Measurements from ENCODE around the gene THOC2. TPM values are rescaled to one million over a fixed set of nuclear protein-coding genes. Genes with fewer than 3 reads are reported as not detected.
"Not testable (repeated sequence)": the region's sequence is repeated elsewhere in the genome, so short reads cannot be mapped to it uniquely, and the experiment has no call there.

The THOC2 gene
- total and polyA plus RNA-seq, 4 donors, result 67.2 to 97.7 (median 78.2) TPM

DNA sequence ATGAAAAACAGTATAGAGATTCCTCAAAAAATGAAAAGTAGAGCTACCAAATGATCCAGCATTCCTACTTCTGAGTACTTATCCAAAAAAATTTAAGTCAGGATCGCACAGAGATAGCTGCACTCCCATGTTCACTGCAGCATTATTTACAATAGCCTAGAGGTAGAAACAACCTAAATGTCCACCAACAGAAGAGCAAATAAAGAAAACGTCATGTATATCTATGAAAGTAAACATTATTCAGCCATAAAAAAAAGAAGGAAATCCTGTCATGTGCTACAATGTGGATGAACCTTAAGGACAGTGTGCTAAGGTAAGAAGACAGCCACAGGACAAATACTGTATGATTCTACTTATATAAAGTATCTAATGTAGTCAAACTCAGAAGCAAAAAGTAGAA, 12.4 kb downstream of the THOC2 start:
- H3K4me3 ChIP-seq (ENCODE audit: low read depth, low read length), result no peak overlapping the region
- no peaks in the 10 kb centered on the region for H3K27me3 ChIP-seq (ENCODE audit: control insufficient read depth, insufficient read depth, low read length)
- DNase-seq (ENCODE audit: low read depth in 4 of 6, low spot score in 6 of 6), result no peak
- no peaks in the 10 kb centered on the region for H3K36me3 ChIP-seq (ENCODE audit: control insufficient read depth, insufficient read depth, low read length)
- no CpG with 5 or more reads among the region's 2 CpGs for WGBS (ENCODE audit: insufficient coverage)
- H3K27ac ChIP-seq (ENCODE audit: low read depth, low read length), result no peak overlapping the region
- no peaks in the 10 kb centered on the region for H3K9me3 ChIP-seq (ENCODE audit: control insufficient read depth, insufficient read depth, low read length)
- no peaks in the 10 kb centered on the region for H3K4me1 ChIP-seq (ENCODE audit: control insufficient read depth, insufficient read depth, low read length)

DNA sequence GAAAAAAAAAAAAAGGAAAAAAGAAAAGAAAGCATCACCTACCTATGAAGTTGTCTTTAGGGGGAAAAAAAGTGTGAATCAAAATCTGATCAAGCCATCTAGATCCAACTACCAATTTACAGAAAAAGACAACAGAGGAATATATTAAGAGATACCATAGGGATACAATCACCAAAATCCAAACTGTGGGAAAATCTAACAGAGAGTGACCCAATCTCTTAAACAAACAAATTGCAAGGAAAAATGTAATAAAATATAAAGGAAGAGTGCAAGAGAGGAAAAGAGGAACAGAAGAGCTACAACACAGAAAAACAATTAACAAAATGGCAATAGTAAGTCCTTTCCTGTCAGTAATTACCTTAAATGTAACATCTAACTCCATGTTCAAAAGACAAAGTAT, 19.0 kb downstream of the THOC2 start:
- H3K36me3 ChIP-seq (ENCODE audit: control insufficient read depth, insufficient read depth, low read length), result no peaks in the 10 kb centered on the region
- H3K27ac ChIP-seq (ENCODE audit: low read depth, low read length), result no peak overlapping the region
- no peaks in the 10 kb centered on the region for H3K4me1 ChIP-seq (ENCODE audit: control insufficient read depth, insufficient read depth, low read length)
- H3K4me3 ChIP-seq (ENCODE audit: low read depth, low read length), result no peak overlapping the region
- no peaks in the 10 kb centered on the region for H3K27me3 ChIP-seq (ENCODE audit: control insufficient read depth, insufficient read depth, low read length)
- H3K9me3 ChIP-seq (ENCODE audit: control insufficient read depth, insufficient read depth, low read length), result no peaks in the 10 kb centered on the region
- DNase-seq (ENCODE audit: low read depth in 4 of 6, low spot score in 6 of 6), result no peak

DNA sequence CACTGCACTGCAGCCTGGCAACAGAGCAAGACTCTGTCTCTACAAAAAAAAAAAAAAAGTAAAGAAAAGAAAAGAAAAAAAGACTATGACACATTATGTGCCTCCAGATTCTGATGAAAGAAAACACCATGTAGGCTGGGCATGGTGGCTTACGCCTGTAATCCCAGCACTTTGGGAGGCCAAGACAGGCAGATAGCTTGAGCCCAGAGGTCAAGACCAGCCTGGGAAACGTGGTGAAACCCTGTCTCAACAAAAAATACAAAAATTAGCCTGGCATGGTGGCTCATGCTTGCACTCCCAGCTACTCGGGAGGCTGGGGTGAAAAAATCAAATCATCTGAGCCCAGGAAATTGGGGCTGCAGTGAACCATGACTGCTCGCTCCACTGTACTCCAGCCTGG, 19.4 kb downstream of the THOC2 start:
- H3K4me1 ChIP-seq (ENCODE audit: control insufficient read depth, insufficient read depth, low read length), result no peaks in the 10 kb centered on the region
- H3K9me3 ChIP-seq (ENCODE audit: control insufficient read depth, insufficient read depth, low read length), result no peaks in the 10 kb centered on the region
- H3K36me3 ChIP-seq (ENCODE audit: control insufficient read depth, insufficient read depth, low read length), result no peaks in the 10 kb centered on the region
- 58% methylated on average over 2 of the region's 4 CpGs for WGBS (ENCODE audit: insufficient coverage)
- H3K27ac ChIP-seq (ENCODE audit: low read depth, low read length), result no peak overlapping the region
- no peak overlapping the region for H3K4me3 ChIP-seq (ENCODE audit: low read depth, low read length)
- DNase-seq (ENCODE audit: low read depth in 4 of 6, low spot score in 6 of 6), result no peak
- H3K27me3 ChIP-seq (ENCODE audit: control insufficient read depth, insufficient read depth, low read length), result no peaks in the 10 kb centered on the region

DNA sequence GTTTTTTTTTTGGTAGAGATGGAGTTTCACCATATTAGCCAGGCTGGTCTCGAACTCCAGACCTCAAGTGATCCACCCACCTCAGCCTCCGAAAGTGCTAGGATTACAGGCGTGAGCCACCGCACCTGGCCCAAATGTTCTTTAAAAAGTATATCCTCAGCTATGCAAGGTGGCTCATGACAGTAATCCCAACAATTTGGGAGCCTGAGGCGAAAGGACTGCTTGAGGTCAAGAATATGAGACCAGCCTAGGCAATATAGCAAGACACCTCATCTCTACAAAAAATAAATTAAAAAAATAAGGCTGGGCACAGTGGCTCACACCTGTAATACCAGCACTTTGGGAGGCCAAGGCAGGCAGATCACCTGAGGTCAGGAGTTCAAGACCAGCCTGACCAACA, 21.7 kb downstream of the THOC2 start:
- H3K27ac ChIP-seq (ENCODE audit: low read depth, low read length); H3K4me1 ChIP-seq (ENCODE audit: control insufficient read depth, insufficient read depth, low read length); H3K9me3 ChIP-seq (ENCODE audit: control insufficient read depth, insufficient read depth, low read length); H3K4me3 ChIP-seq (ENCODE audit: low read depth, low read length); H3K27me3 ChIP-seq (ENCODE audit: control insufficient read depth, insufficient read depth, low read length); DNase-seq (ENCODE audit: low read depth in 4 of 6, low spot score in 6 of 6); H3K36me3 ChIP-seq (ENCODE audit: control insufficient read depth, insufficient read depth, low read length): not testable (repeated sequence)
- WGBS (ENCODE audit: insufficient coverage), result 94% methylated on average over 5 of the region's 5 CpGs

DNA sequence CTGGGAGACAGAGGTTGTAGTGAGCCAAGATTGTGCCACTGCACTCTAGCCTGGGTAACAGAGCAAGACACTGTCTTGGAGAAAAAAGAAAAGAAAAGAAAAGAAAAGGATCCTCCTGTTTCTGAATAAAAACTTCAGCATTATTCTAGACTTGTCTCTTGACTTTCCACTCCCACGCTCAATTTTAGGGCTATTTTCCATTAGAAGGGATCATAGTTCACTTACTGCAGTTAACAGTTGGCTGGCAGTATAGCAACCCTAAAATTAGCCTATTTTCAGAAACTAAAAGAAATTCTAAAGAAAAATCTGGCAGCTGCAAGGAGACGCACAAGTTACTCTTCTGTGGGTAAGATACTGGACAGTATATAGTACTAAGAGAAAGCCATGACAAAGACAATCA, 28.1 kb downstream of the THOC2 start:
- Histone ChIP-seq H3K27me3 (ENCODE audit: control insufficient read depth, insufficient read depth, low read length) (no peaks in the 10 kb centered on the region), H3K4me1 (ENCODE audit: control insufficient read depth, insufficient read depth, low read length) (no peaks in the 10 kb centered on the region), H3K27ac (ENCODE audit: low read depth, low read length) (no peak overlapping the region), H3K4me3 (ENCODE audit: low read depth, low read length) (no peak overlapping the region), H3K9me3 (ENCODE audit: control insufficient read depth, insufficient read depth, low read length) (no peaks in the 10 kb centered on the region), H3K36me3 (ENCODE audit: control insufficient read depth, insufficient read depth, low read length) (no peaks in the 10 kb centered on the region)
- DNase-seq (ENCODE audit: low read depth in 4 of 6, low spot score in 6 of 6), result no peak
- no CpG with 5 or more reads among the region's 2 CpGs for WGBS (ENCODE audit: insufficient coverage)

DNA sequence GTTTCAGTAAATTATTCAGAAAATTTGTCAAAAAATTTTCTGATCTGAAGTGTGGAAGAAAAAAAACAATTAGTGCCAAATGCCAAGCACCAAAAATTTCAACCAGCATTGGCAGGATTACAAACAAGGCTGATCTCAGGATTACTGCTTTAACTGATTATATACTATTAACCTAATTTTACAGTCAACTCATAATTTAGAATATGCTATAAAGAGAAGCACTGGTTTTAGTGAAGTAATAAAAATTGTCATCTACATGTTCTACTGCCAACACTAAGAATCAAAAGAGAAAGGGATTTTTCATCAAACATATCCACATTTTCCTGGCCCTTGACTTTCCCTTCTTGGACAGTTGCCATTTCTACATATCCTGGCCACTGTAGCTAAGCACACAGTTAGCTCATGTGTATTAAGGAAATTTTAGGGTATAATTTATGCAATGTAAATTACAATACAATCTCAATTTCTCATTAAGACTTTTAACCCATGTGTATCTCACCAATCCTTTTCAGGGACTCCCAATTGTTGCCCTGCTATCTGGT, 33.8 kb downstream of the THOC2 start:
- Histone ChIP-seq H3K4me1 (ENCODE audit: control insufficient read depth, insufficient read depth, low read length) (no peaks in the 10 kb centered on the region), H3K27me3 (ENCODE audit: control insufficient read depth, insufficient read depth, low read length) (no peaks in the 10 kb centered on the region), H3K27ac (ENCODE audit: low read depth, low read length) (no peak overlapping the region), H3K36me3 (ENCODE audit: control insufficient read depth, insufficient read depth, low read length) (no peaks in the 10 kb centered on the region), H3K4me3 (ENCODE audit: low read depth, low read length) (no peak overlapping the region), H3K9me3 (ENCODE audit: control insufficient read depth, insufficient read depth, low read length) (no peaks in the 10 kb centered on the region)
- DNase-seq (ENCODE audit: low read depth in 4 of 6, low spot score in 6 of 6), result no peak

DNA sequence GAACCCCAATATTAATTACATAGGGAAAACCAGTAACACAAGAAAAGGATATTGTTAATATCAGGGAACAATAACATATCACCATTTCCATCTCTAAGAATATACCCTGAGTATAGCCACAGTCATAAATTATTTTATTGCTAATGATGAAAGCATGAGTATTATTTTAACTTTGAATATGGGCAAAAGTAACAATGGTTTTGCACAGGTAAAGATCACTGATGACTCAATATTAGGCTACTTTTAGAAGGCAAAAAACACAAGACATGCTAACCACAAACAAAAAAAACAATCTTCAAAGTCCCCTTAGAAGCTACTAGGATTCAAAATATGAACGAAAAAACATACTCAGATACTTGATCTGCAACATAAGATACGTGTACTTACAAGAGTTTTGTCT, 36.5 kb downstream of the THOC2 start:
- H3K27me3 ChIP-seq (ENCODE audit: control insufficient read depth, insufficient read depth, low read length), result no peaks in the 10 kb centered on the region
- H3K9me3 ChIP-seq (ENCODE audit: control insufficient read depth, insufficient read depth, low read length), result no peaks in the 10 kb centered on the region
- no peak for DNase-seq (ENCODE audit: low read depth in 4 of 6, low spot score in 6 of 6)
- no peaks in the 10 kb centered on the region for H3K4me1 ChIP-seq (ENCODE audit: control insufficient read depth, insufficient read depth, low read length)
- H3K27ac ChIP-seq (ENCODE audit: low read depth, low read length), result no peak overlapping the region
- WGBS (ENCODE audit: insufficient coverage), result no CpG with 5 or more reads among the region's 2 CpGs
- no peaks in the 10 kb centered on the region for H3K36me3 ChIP-seq (ENCODE audit: control insufficient read depth, insufficient read depth, low read length)
- no peak overlapping the region for H3K4me3 ChIP-seq (ENCODE audit: low read depth, low read length)

DNA sequence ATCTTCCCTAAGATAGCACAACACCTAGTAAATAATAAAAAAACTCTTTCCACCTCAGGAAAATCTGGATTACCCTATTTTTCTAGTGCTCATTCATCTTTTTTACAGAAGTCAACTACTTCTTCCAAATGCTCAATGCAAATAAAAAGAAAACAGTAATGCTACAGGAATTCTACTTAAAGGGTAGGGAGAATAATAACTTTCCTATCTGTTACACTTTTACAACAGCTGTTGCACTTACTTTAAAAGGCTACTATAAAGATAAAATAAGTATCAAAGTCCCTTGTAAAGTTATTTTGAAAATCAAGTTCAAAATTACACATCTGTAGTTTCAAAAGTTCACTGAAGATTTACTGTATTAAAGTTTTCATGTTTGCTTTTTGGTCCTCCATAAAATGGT, 37.6 kb downstream of the THOC2 start:
- H3K27ac ChIP-seq (ENCODE audit: low read depth, low read length), result no peak overlapping the region
- H3K27me3 ChIP-seq (ENCODE audit: control insufficient read depth, insufficient read depth, low read length), result no peaks in the 10 kb centered on the region
- no peaks in the 10 kb centered on the region for H3K9me3 ChIP-seq (ENCODE audit: control insufficient read depth, insufficient read depth, low read length)
- no peak for DNase-seq (ENCODE audit: low read depth in 4 of 6, low spot score in 6 of 6)
- H3K4me3 ChIP-seq (ENCODE audit: low read depth, low read length), result no peak overlapping the region
- H3K36me3 ChIP-seq (ENCODE audit: control insufficient read depth, insufficient read depth, low read length), result no peaks in the 10 kb centered on the region
- no peaks in the 10 kb centered on the region for H3K4me1 ChIP-seq (ENCODE audit: control insufficient read depth, insufficient read depth, low read length)

DNA sequence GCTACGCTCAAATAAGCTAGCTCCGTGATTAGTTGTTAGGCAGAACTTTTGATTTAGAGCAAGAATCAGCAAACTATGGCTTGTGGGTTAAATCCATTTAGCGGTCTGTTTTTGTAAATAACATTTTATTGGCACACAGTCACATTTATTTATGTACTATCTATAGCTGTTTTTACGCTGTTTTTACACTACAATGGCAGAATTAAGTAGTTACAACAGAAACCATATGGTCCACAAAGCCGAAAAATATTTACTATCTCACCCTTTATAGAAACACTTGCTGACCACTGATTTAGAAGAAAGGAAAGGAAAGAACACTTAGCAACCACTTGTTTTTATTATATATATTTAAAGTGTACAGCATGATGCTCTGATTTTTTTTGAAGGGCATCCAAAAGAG, 41.1 kb downstream of the THOC2 start:
- H3K36me3 ChIP-seq (ENCODE audit: control insufficient read depth, insufficient read depth, low read length), result no peaks in the 10 kb centered on the region
- H3K9me3 ChIP-seq (ENCODE audit: control insufficient read depth, insufficient read depth, low read length), result no peaks in the 10 kb centered on the region
- no peaks in the 10 kb centered on the region for H3K4me1 ChIP-seq (ENCODE audit: control insufficient read depth, insufficient read depth, low read length)
- H3K4me3 ChIP-seq (ENCODE audit: low read depth, low read length), result no peak overlapping the region
- no peak for DNase-seq (ENCODE audit: low read depth in 4 of 6, low spot score in 6 of 6)
- WGBS (ENCODE audit: insufficient coverage), result no CpG with 5 or more reads among the region's 5 CpGs
- H3K27me3 ChIP-seq (ENCODE audit: control insufficient read depth, insufficient read depth, low read length), result no peaks in the 10 kb centered on the region
- no peak overlapping the region for H3K27ac ChIP-seq (ENCODE audit: low read depth, low read length)

DNA sequence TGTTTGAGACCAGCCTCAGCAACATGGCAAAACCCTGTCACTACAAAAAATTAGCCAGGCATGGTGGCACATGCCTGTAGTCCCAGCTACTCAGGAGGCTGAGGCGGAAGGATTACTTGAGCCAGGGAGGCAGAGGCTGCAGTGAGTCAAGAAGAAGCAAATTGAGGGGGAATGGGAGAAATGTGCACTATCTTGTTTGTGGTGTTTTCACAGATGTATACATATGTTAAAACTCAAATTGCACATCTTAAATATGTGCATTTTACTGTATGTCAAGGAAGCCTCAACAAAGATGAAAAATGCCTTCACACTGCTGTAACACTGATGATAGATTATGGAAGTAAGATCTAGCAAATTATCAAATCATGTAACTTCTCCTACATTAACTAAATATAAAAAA, 44.3 kb downstream of the THOC2 start:
- no peaks in the 10 kb centered on the region for H3K27me3 ChIP-seq (ENCODE audit: control insufficient read depth, insufficient read depth, low read length)
- no peaks in the 10 kb centered on the region for H3K9me3 ChIP-seq (ENCODE audit: control insufficient read depth, insufficient read depth, low read length)
- no peak for DNase-seq (ENCODE audit: low read depth in 4 of 6, low spot score in 6 of 6)
- WGBS (ENCODE audit: insufficient coverage), result 100% methylated on average over 1 of the region's 1 CpG
- H3K4me3 ChIP-seq (ENCODE audit: low read depth, low read length), result no peak overlapping the region
- no peak overlapping the region for H3K27ac ChIP-seq (ENCODE audit: low read depth, low read length)
- H3K4me1 ChIP-seq (ENCODE audit: control insufficient read depth, insufficient read depth, low read length), result no peaks in the 10 kb centered on the region
- no peaks in the 10 kb centered on the region for H3K36me3 ChIP-seq (ENCODE audit: control insufficient read depth, insufficient read depth, low read length)
